H1 (cell line): ENCODE measurements around the gene ADM. TPM values are rescaled to one million over a fixed set of nuclear protein-coding genes. Genes with fewer than 3 reads are reported as not detected.

ENCODE experiments used
- ASH2L ChIP-seq: fragments of 200-600, 300-600 bp; sonication (generic); IDR thresholded peaks from one replicate; pipeline ENCODE4 v1.7.1; 2017; ENCODE audit warnings: low read length
- KDM4A ChIP-seq: IDR thresholded peaks from one replicate; pipeline ENCODE4 v1.7.1; 2012; ENCODE audit warnings: low read depth, mild to moderate bottlenecking, moderate library complexity, low read length, inconsistent platforms; ENCODE audit not compliant: severe bottlenecking
- KDM5A ChIP-seq: fragments of 200-600 bp; IDR thresholded peaks from 2 replicates; pipeline ENCODE4 v1.7.1; 2012; ENCODE audit warnings: mild to moderate bottlenecking, low read length, inconsistent platforms, mixed read lengths
- NRF1 ChIP-seq: IDR thresholded peaks from 2 replicates; pipeline ENCODE4 v1.6.1; 2011; ENCODE audit warnings: mild to moderate bottlenecking, low read depth, low read length, improper control_type of control experiment
- RBBP5 ChIP-seq: IDR thresholded peaks from 2 replicates; pipeline ENCODE4 v1.7.1; 2012; ENCODE audit warnings: low read depth, mild to moderate bottlenecking, inconsistent platforms, low read length, moderate library complexity, borderline replicate concordance
- SAP30 ChIP-seq: fragments of 300-600 bp; sonication (generic); IDR thresholded peaks from 2 replicates; pipeline ENCODE4 v1.7.1; 2012; ENCODE audit warnings: low read length, moderate library complexity, mild to moderate bottlenecking, inconsistent platforms; ENCODE audit not compliant: insufficient read depth, insufficient replicate concordance
- TAF1 ChIP-seq: IDR thresholded peaks from 2 replicates; pipeline ENCODE4 v1.6.1; 2011; ENCODE audit warnings: mild to moderate bottlenecking, low read depth, low read length
- TBP ChIP-seq: IDR thresholded peaks from 2 replicates; pipeline ENCODE4 v1.6.1; 2011; ENCODE audit warnings: low read depth, low read length, improper control_type of control experiment
- polyA plus RNA-seq, 7 experiments: library from polyadenylated mRNA; depleted of rRNA in 3 of 7; stranded (reverse) in 5 of 7; unstranded in 2 of 7; fragments of >200 nt in 5 of 7; fragments of 200-250 nt in 2 of 7; gene quantifications; 1 replicate in 5 of 7; 2 replicates in 1 of 7; 4 replicates in 1 of 7; pipeline versions ENCODE4 v1.2.1 to v1.2.3, GENCODE V29; 2011 to 2013; ENCODE audit warnings: missing spikeins in 2 of 7, mixed read lengths in 2 of 7
- total RNA-seq: library from RNA; stranded (reverse); fragmentation: NEBNext Ultra II Directional; extraction: Animal tissue kit (Norgen Biotek cat#: 25700); gene quantifications from 2 replicates; pipeline ENCODE4 v1.2.1, GENCODE V29; 2021

The ADM gene
- total and polyA plus RNA-seq, 2 of the 8 experiments (the other 6 are each of a cell fraction or from before 2014, with no cell fraction given): 94.1 to 95.6 TPM

GRCh38 chr11:10293423-10294289, 11.2 kb upstream of the ADM start, which contains the start of gene SBF2 (continued):
- TF ChIP-seq KDM5A (no peak), ASH2L (peak; percentile 49), TBP (peak; percentile 74), SAP30 (peak; percentile 55), KDM4A (peak; percentile 90), NRF1 (peak; percentile 70), RBBP5 (peak; percentile 76; the same call in 1 of the 2 replicates), TAF1 (peak; percentile 68)
